Measurements from ENCODE around the gene TMEM191C. TPM values are rescaled to one million over a fixed set of nuclear protein-coding genes. Genes with fewer than 3 reads are reported as not detected.
"Not testable (repeated sequence)": the region's sequence is repeated elsewhere in the genome, so short reads cannot be mapped to it uniquely, and the experiment has no call there.

Gene TMEM191C
- total and polyA plus RNA-seq, 2 of the 13 experiments (the other 11 are each of a cell fraction or from before 2014, with no cell fraction given): 1.2 to 2.9 TPM

GRCh38 chr22:21493789-21494782 is 26.9 kb downstream of the TMEM191C start:
- H3K4me3 ChIP-seq (replicated peaks in 1 of 3; ENCODE audit: insufficient read depth in 1 of 3, low read depth in 2 of 3, low read length in 3 of 3); POLR2A ChIA-PET; ATAC-seq; H3K36me3 ChIP-seq (replicated peaks in 1 of 2; ENCODE audit: control insufficient read depth in 1 of 2, insufficient read depth in 2 of 2, low read length in 2 of 2); FAIRE-seq; DNase-seq (ENCODE audit: low spot score); intact Hi-C loops (cut with micrococcal nuclease; ENCODE audit: unreplicated experiment); H3K9me3 ChIP-seq (ENCODE audit: low read length); H3K9ac ChIP-seq (ENCODE audit: insufficient read depth, low read depth, low read length); CTCF ChIA-PET (ENCODE audit: low intra/inter-chr PET ratio, low total read pairs); H3K79me2 ChIP-seq (ENCODE audit: insufficient read depth, low read length); H4K20me1 ChIP-seq (ENCODE audit: insufficient read depth, low read length); H3K27ac ChIP-seq (ENCODE audit: extremely low read length, insufficient read depth, low read length); H3K27me3 ChIP-seq (ENCODE audit: control insufficient read depth in 1 of 2, insufficient read depth in 2 of 2, low read length in 2 of 2); BruUV-seq (replicated peaks); in situ Hi-C loops (cut with HindIII; ENCODE audit: extremely low pct_ligation_motif_present, low pct_unique_long_range_greater_than_20kb); H2AFZ ChIP-seq (ENCODE audit: low read length); H3K4me2 ChIP-seq (ENCODE audit: low read depth, low read length); H3K4me1 ChIP-seq (ENCODE audit: insufficient read depth, low read length): not testable (repeated sequence)
- WGBS (ENCODE audit: low lambda C conversion rate): no CpG with 5 or more reads among the region's 23 CpGs

DNA sequence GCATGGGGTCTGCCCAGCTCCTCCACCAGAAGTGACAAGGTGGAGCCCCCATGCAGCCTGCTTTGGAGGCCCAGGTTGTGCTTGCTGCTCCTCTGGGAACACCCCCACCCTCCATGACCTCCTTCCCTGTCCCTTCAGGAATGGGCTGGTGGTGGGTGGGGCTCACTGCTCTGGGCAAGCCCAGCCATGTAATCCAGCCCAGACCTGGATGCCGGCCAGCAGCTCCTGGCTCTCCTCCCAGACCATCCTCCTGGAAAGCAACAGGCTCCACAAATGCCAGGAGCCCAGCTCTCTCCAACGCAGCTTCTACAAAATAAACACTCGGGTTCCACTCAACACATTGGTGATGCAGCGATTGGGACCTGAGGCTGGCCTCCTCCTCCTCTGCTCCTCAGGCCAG is 30.8 kb downstream of the TMEM191C start:
- H4K20me1 ChIP-seq (ENCODE audit: insufficient read depth, low read length); H2AFZ ChIP-seq (ENCODE audit: low read length); BruUV-seq (replicated peaks); H3K4me3 ChIP-seq (replicated peaks in 1 of 3; ENCODE audit: insufficient read depth in 1 of 3, low read depth in 2 of 3, low read length in 3 of 3); FAIRE-seq; CTCF ChIA-PET (ENCODE audit: low intra/inter-chr PET ratio, low total read pairs); H3K79me2 ChIP-seq (ENCODE audit: insufficient read depth, low read length); H3K9me3 ChIP-seq (ENCODE audit: low read length); H3K4me2 ChIP-seq (ENCODE audit: low read depth, low read length); H3K9ac ChIP-seq (ENCODE audit: insufficient read depth, low read depth, low read length); H3K4me1 ChIP-seq (ENCODE audit: insufficient read depth, low read length); H3K27me3 ChIP-seq (ENCODE audit: control insufficient read depth in 1 of 2, insufficient read depth in 2 of 2, low read length in 2 of 2); intact Hi-C loops (cut with micrococcal nuclease; ENCODE audit: unreplicated experiment); H3K27ac ChIP-seq (ENCODE audit: extremely low read length, insufficient read depth, low read length); in situ Hi-C loops (cut with HindIII; ENCODE audit: extremely low pct_ligation_motif_present, low pct_unique_long_range_greater_than_20kb); H3K36me3 ChIP-seq (replicated peaks in 1 of 2; ENCODE audit: control insufficient read depth in 1 of 2, insufficient read depth in 2 of 2, low read length in 2 of 2); DNase-seq (ENCODE audit: low spot score); POLR2A ChIA-PET: not testable (repeated sequence)
- whole genome bisulfite sequencing (ENCODE audit: low lambda C conversion rate): no CpG with 5 or more reads among the region's 4 CpGs
- peak; percentile 77 for ATAC-seq

DNA sequence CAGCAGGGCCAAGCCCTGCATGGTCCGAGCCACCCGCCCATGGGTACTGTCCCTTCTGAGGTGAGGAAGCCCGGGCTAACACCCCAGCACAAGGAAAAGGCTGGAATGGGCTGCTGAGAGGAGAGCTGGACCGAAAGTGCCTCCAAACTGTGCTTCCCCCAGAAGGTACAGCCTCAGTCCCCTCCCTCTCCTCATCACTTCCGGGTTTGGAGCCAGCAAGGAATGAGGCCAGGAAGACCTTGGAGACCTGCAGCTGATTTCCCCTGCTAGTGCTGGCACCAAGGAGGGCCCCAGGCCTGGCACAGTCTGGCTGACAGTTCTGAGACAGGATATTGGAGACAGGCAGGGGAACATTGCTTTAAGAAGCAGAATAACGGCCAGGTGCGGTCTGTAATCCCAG is 31.3 kb downstream of the TMEM191C start:
- ATAC-seq: peak; percentile 10; the same call in 2 of the 3 replicates
- not testable (repeated sequence) for BruUV-seq (replicated peaks)

GRCh38 chr22:21499623-21500506 is 32.7 kb downstream of the TMEM191C start:
- CTCF ChIA-PET (ENCODE audit: low intra/inter-chr PET ratio, low total read pairs): not testable (repeated sequence)

More for the DNA sequence above, 31.3 kb downstream of the TMEM191C start:
- H4K20me1 ChIP-seq (ENCODE audit: insufficient read depth, low read length); DNase-seq (ENCODE audit: low spot score); in situ Hi-C loops (cut with HindIII; ENCODE audit: extremely low pct_ligation_motif_present, low pct_unique_long_range_greater_than_20kb); H3K4me3 ChIP-seq (replicated peaks in 1 of 3; ENCODE audit: insufficient read depth in 1 of 3, low read depth in 2 of 3, low read length in 3 of 3); H3K9me3 ChIP-seq (ENCODE audit: low read length); POLR2A ChIA-PET; H3K36me3 ChIP-seq (replicated peaks in 1 of 2; ENCODE audit: control insufficient read depth in 1 of 2, insufficient read depth in 2 of 2, low read length in 2 of 2); FAIRE-seq; H3K4me1 ChIP-seq (ENCODE audit: insufficient read depth, low read length); H3K79me2 ChIP-seq (ENCODE audit: insufficient read depth, low read length); CTCF ChIA-PET (ENCODE audit: low intra/inter-chr PET ratio, low total read pairs); H2AFZ ChIP-seq (ENCODE audit: low read length); H3K27me3 ChIP-seq (ENCODE audit: control insufficient read depth in 1 of 2, insufficient read depth in 2 of 2, low read length in 2 of 2); H3K4me2 ChIP-seq (ENCODE audit: low read depth, low read length); H3K27ac ChIP-seq (ENCODE audit: extremely low read length, insufficient read depth, low read length); intact Hi-C loops (cut with micrococcal nuclease; ENCODE audit: unreplicated experiment); H3K9ac ChIP-seq (ENCODE audit: insufficient read depth, low read depth, low read length): not testable (repeated sequence)
- WGBS (ENCODE audit: low lambda C conversion rate): no CpG with 5 or more reads among the region's 7 CpGs

More at GRCh38 chr22:21499623-21500506, 32.7 kb downstream of the TMEM191C start:
- H3K9me3 ChIP-seq (ENCODE audit: low read length); H3K4me2 ChIP-seq (ENCODE audit: low read depth, low read length); DNase-seq (ENCODE audit: low spot score); H3K79me2 ChIP-seq (ENCODE audit: insufficient read depth, low read length); POLR2A ChIA-PET; H3K27ac ChIP-seq (ENCODE audit: extremely low read length, insufficient read depth, low read length); H3K4me1 ChIP-seq (ENCODE audit: insufficient read depth, low read length); FAIRE-seq; H4K20me1 ChIP-seq (ENCODE audit: insufficient read depth, low read length); H3K9ac ChIP-seq (ENCODE audit: insufficient read depth, low read depth, low read length); H2AFZ ChIP-seq (ENCODE audit: low read length); intact Hi-C loops (cut with micrococcal nuclease; ENCODE audit: unreplicated experiment); H3K4me3 ChIP-seq (replicated peaks in 1 of 3; ENCODE audit: insufficient read depth in 1 of 3, low read depth in 2 of 3, low read length in 3 of 3); H3K27me3 ChIP-seq (ENCODE audit: control insufficient read depth in 1 of 2, insufficient read depth in 2 of 2, low read length in 2 of 2); H3K36me3 ChIP-seq (replicated peaks in 1 of 2; ENCODE audit: control insufficient read depth in 1 of 2, insufficient read depth in 2 of 2, low read length in 2 of 2); in situ Hi-C loops (cut with HindIII; ENCODE audit: extremely low pct_ligation_motif_present, low pct_unique_long_range_greater_than_20kb): not testable (repeated sequence)
- TSS peak; percentile 64 for BruUV-seq (replicated peaks)
- no CpG with 5 or more reads among the region's 16 CpGs for WGBS (ENCODE audit: low lambda C conversion rate)
- ATAC-seq: peak; percentile 25; the same call in 1 of the 3 replicates

Measured in HepG2 (cell line).